HCT116 (cell line): Measurements from ENCODE around the gene LLGL2. TPM values are rescaled to one million over a fixed set of nuclear protein-coding genes. Genes with fewer than 3 reads are reported as not detected.

Source experiments
- ATAC-seq: fragments of 200-7000 bp; cut with Tn5 transposase; 2 replicates; pipeline ENCODE4 v1.9.1; 2020; ENCODE audit warnings: mild to moderate bottlenecking, moderate library complexity
- BruUV-seq: library from RNA; stranded (reverse); fragments of 400-500 nt; replicated peaks from 2 replicates; lab custom pipeline; 2021; lab: Mats Ljungman, UMichigan
- CTCF ChIA-PET: fragments of 300-600 bp; sonication (Branson Sonifier 250); formaldehyde crosslinking; loops from one replicate; lab custom pipeline; 2021; ENCODE audit warnings: antibody characterized with exemption; lab: Charles Lee
- POLR2A ChIA-PET: fragments of 300-600, 350-600 bp; sonication (Branson Sonifier 250); formaldehyde crosslinking; loops from one replicate; lab custom pipeline; 2021; ENCODE audit warnings: antibody characterized with exemption; lab: Charles Lee
- RAD21 ChIA-PET, 2 experiments: fragments of 300-600 bp; sonication (Branson Sonifier 250); formaldehyde crosslinking; loops; one replicate each; lab custom pipeline; 2023; ENCODE audit warnings: low total read pairs in 2 of 2; ENCODE audit not compliant: uncharacterized antibody in 2 of 2, unreplicated experiment in 2 of 2, low non-redundant PET in 1 of 2; lab: Charles Lee
- DNase-seq: peaks from one replicate; pipeline ENCODE4 v3.0.0-alpha.2; 2010; ENCODE audit warnings: low read depth, low spot score
- H2AFZ ChIP-seq: fragments of 200-600 bp; shearing (Covaris generic), sonication (generic); 2 replicates; pipeline ENCODE4 v1.6.1; 2017; ENCODE audit warnings: low read depth, mixed run types, mixed read lengths, antibody characterized with exemption, low read length; ENCODE audit not compliant: poor library complexity, severe bottlenecking
- H3K27ac ChIP-seq: 2 replicates; pipeline ENCODE4 v1.5.1; 2012; ENCODE audit warnings: low read depth, low read length
- H3K27me3 ChIP-seq: fragments of 200-600 bp; sonication (generic); 2 replicates; pipeline ENCODE4 v1.6.1; 2016; ENCODE audit warnings: mixed run types, low read length, mixed read lengths; ENCODE audit not compliant: insufficient read depth
- H3K36me3 ChIP-seq, 2 experiments: fragments of 200-500 bp in 1 of 2; fragments of 200-600 bp in 1 of 2; sonication (Bioruptor generic) in 1 of 2; sonication (generic) in 1 of 2; 2 replicates each; pipeline versions ENCODE4 v1.5.1 to v1.6.1; 2014 to 2016; ENCODE audit warnings: low read length in 2 of 2, inconsistent platforms in 1 of 2, mixed read lengths in 1 of 2, mixed run types in 1 of 2; ENCODE audit not compliant: insufficient read depth in 2 of 2, control insufficient read depth in 1 of 2
- H3K4me1 ChIP-seq, 2 experiments: fragments of 200-600 bp in 1 of 2; sonication (generic) in 1 of 2; 2 replicates each; pipeline versions ENCODE4 v1.5.1 to v1.6.1; 2012 to 2017; ENCODE audit warnings: low read length in 2 of 2, inconsistent platforms in 1 of 2, mild to moderate bottlenecking in 1 of 2, mixed read lengths in 1 of 2, mixed run types in 1 of 2, moderate library complexity in 1 of 2; ENCODE audit not compliant: insufficient read depth in 2 of 2, control insufficient read depth in 1 of 2
- H3K4me2 ChIP-seq: fragments of 200-600 bp; sonication (generic); 2 replicates; pipeline ENCODE4 v1.6.1; 2017; ENCODE audit warnings: mixed run types, low read length, mixed read lengths
- H3K4me3 ChIP-seq, 2 experiments: fragments of 200-600 bp in 1 of 2; sonication (generic) in 1 of 2; replicated peaks in 1 of 2; 2 replicates each; pipeline ENCODE4 v1.5.1; 2011 to 2016; ENCODE audit warnings: low read length in 2 of 2, control low read depth in 1 of 2, low read depth in 1 of 2, mild to moderate bottlenecking in 1 of 2, mixed read lengths in 1 of 2, mixed run types in 1 of 2
- H3K79me2 ChIP-seq: fragments of 200-600 bp; sonication (generic); 2 replicates; pipeline ENCODE4 v1.6.1; 2017; ENCODE audit warnings: mild to moderate bottlenecking, mixed run types, low read length, moderate library complexity, mixed read lengths; ENCODE audit not compliant: insufficient read depth
- H3K9ac ChIP-seq: fragments of 200-600 bp; sonication (generic); 2 replicates; pipeline ENCODE4 v1.6.1; 2016; ENCODE audit warnings: low read length, mixed read lengths
- H3K9me2 ChIP-seq: fragments of 200-600 bp; sonication (generic), shearing (Covaris generic); 2 replicates; pipeline ENCODE4 v1.6.1; 2017; ENCODE audit warnings: mixed run types, mild to moderate bottlenecking, moderate library complexity; ENCODE audit not compliant: insufficient read depth
- H3K9me3 ChIP-seq, 2 experiments: fragments of 200-500 bp in 1 of 2; fragments of 200-600 bp in 1 of 2; sonication (Bioruptor generic) in 1 of 2; sonication (generic) in 1 of 2; 2 replicates each; pipeline ENCODE4 v1.6.1; 2014 to 2017; ENCODE audit warnings: low read length in 2 of 2, mixed read lengths in 2 of 2, inconsistent platforms in 1 of 2, low read depth in 1 of 2, mild to moderate bottlenecking in 1 of 2, mixed run types in 1 of 2, moderate library complexity in 1 of 2; ENCODE audit not compliant: control insufficient read depth in 1 of 2, insufficient read depth in 1 of 2
- H4K20me1 ChIP-seq: fragments of 200-600 bp; sonication (generic), shearing (Covaris generic); 2 replicates; pipeline ENCODE4 v1.6.1; 2017; ENCODE audit warnings: mixed run types, mild to moderate bottlenecking, moderate library complexity; ENCODE audit not compliant: insufficient read depth
- ATF3 ChIP-seq: IDR thresholded peaks from 2 replicates; pipeline ENCODE4 v1.6.1; 2012
- CBX3 ChIP-seq: IDR thresholded peaks from 2 replicates; pipeline ENCODE4 v1.6.1; 2012; ENCODE audit warnings: low read depth
- CEBPB ChIP-seq: IDR thresholded peaks from 2 replicates; pipeline ENCODE4 v1.6.1; 2012; ENCODE audit warnings: low read depth
- CTCF ChIP-seq, 3 experiments: fragments of 200-600 bp in 1 of 3; sonication (generic) in 1 of 3; IDR thresholded peaks in 2 of 3; conservative IDR thresholded peaks in 1 of 3; 2 replicates each; pipeline ENCODE4 v1.5.1; 2012 to 2017; ENCODE audit warnings: low read depth in 2 of 3, low read length in 2 of 3, antibody characterized with exemption in 1 of 3, borderline replicate concordance in 1 of 3, control low read depth in 1 of 3, mild to moderate bottlenecking in 1 of 3, mixed read lengths in 1 of 3, mixed run types in 1 of 3, moderate library complexity in 1 of 3; ENCODE audit not compliant: insufficient read depth in 1 of 3
- EGR1 ChIP-seq: IDR thresholded peaks from 2 replicates; pipeline ENCODE4 v1.6.1; 2012; ENCODE audit warnings: low read depth
- ELF1 ChIP-seq: IDR thresholded peaks from 2 replicates; pipeline ENCODE4 v1.6.1; 2012; ENCODE audit warnings: low read depth, borderline replicate concordance
- EZH2phosphoT487 ChIP-seq: fragments of 200-600 bp; IDR thresholded peaks from 2 replicates; pipeline ENCODE4 v1.6.1; 2018; ENCODE audit warnings: antibody characterized with exemption, borderline replicate concordance
- FOSL1 ChIP-seq: IDR thresholded peaks from 2 replicates; pipeline ENCODE4 v1.6.1; 2012; ENCODE audit warnings: low read depth
- JUND ChIP-seq: IDR thresholded peaks from 2 replicates; pipeline ENCODE4 v1.6.1; 2012
- POLR2A ChIP-seq: IDR thresholded peaks from 2 replicates; pipeline ENCODE4 v1.7.0; 2011; ENCODE audit warnings: borderline replicate concordance; ENCODE audit not compliant: insufficient read depth, insufficient read length; ENCODE audit errors: extremely low read depth
- POLR2AphosphoS5 ChIP-seq: IDR thresholded peaks from 2 replicates; pipeline ENCODE4 v1.6.1; 2011; ENCODE audit warnings: mild to moderate bottlenecking, low read depth, low read length, moderate library complexity
- SIN3A ChIP-seq: IDR thresholded peaks from 2 replicates; pipeline ENCODE4 v1.6.1; 2012; ENCODE audit warnings: low read depth
- SP1 ChIP-seq: IDR thresholded peaks from 2 replicates; pipeline ENCODE4 v1.6.1; 2012; ENCODE audit warnings: low read depth
- SRF ChIP-seq: IDR thresholded peaks from 2 replicates; pipeline ENCODE4 v1.6.1; 2012; ENCODE audit warnings: low read depth
- TCF7L2 ChIP-seq: IDR thresholded peaks from 2 replicates; pipeline ENCODE4 v1.7.0; 2011; ENCODE audit warnings: borderline replicate concordance, inconsistent platforms; ENCODE audit not compliant: insufficient read depth, insufficient read length; ENCODE audit errors: extremely low read depth
- ZFX ChIP-seq: fragments of 450-650 bp; IDR thresholded peaks from 2 replicates; pipeline ENCODE4 v1.6.1; 2017
- ZNF274 ChIP-seq: fragments of 200-500 bp; sonication (Bioruptor generic); IDR thresholded peaks from 2 replicates; pipeline ENCODE4 v1.6.1; 2014; ENCODE audit warnings: mild to moderate bottlenecking, low read depth, low read length, inconsistent platforms
- intact Hi-C: fragments of 100-400 bp; cut with micrococcal nuclease; formaldehyde crosslinking; loops from 2 replicates; pipeline ENCODE4 v1.10.0; 2022
- total RNA-seq: library from RNA; stranded (reverse); gene quantifications from one replicate; pipeline ENCODE4 v1.2.1, GENCODE V29; 2021; ENCODE audit not compliant: unreplicated experiment
- TF ChIP-seq, protein P1 (sequence below): IDR thresholded peaks from 2 replicates; pipeline ENCODE4 v1.6.1; 2011; ENCODE audit warnings: mild to moderate bottlenecking, low read length, moderate library complexity; ENCODE audit not compliant: insufficient replicate concordance; ENCODE audit errors: extremely low read depth
- TF ChIP-seq, protein P2 (sequence below): IDR thresholded peaks from 2 replicates; pipeline ENCODE4 v1.6.1; 2012; ENCODE audit warnings: low read depth

LLGL2 gene
- total RNA-seq, 1 experiment from 2014 or later: 209 TPM

GRCh38 chr17:75502072-75502720 lies 23.3 kb upstream of the LLGL2 start:
- no peaks in the 10 kb centered on the region for H4K20me1 ChIP-seq
- DNase-seq (no peak), ATAC-seq (no peak)
- intact Hi-C loops: no loop called here
- no peak for TF ChIP-seq ZFX
- TF ChIP-seq POLR2A: no peak
- no peak for TF ChIP-seq ZNF274
- TF ChIP-seq SP1: no peak
- TF ChIP-seq, protein P1, sequence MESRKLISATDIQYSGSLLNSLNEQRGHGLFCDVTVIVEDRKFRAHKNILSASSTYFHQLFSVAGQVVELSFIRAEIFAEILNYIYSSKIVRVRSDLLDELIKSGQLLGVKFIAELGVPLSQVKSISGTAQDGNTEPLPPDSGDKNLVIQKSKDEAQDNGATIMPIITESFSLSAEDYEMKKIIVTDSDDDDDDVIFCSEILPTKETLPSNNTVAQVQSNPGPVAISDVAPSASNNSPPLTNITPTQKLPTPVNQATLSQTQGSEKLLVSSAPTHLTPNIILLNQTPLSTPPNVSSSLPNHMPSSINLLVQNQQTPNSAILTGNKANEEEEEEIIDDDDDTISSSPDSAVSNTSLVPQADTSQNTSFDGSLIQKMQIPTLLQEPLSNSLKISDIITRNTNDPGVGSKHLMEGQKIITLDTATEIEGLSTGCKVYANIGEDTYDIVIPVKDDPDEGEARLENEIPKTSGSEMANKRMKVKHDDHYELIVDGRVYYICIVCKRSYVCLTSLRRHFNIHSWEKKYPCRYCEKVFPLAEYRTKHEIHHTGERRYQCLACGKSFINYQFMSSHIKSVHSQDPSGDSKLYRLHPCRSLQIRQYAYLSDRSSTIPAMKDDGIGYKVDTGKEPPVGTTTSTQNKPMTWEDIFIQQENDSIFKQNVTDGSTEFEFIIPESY: no peak
- TF ChIP-seq CTCF (IDR thresholded peaks at IDR 0.05 in 2 of 3, conservative IDR thresholded peaks at IDR 0.05 in 1 of 3; ENCODE audit: borderline replicate concordance in 1 of 3, insufficient read depth in 1 of 3, low read depth in 2 of 3, low read length in 2 of 3): no peak
- TF ChIP-seq TCF7L2: no peak
- no peak for TF ChIP-seq CBX3
- no peak for TF ChIP-seq ATF3
- TF ChIP-seq POLR2AphosphoS5: no peak
- TF ChIP-seq FOSL1: no peak
- no peak for TF ChIP-seq SIN3A
- TF ChIP-seq EZH2phosphoT487: no peak
- TF ChIP-seq EGR1: no peak
- no peak for TF ChIP-seq ELF1
- no peak for TF ChIP-seq SRF
- no peak for TF ChIP-seq CEBPB
- TF ChIP-seq, protein P2, sequence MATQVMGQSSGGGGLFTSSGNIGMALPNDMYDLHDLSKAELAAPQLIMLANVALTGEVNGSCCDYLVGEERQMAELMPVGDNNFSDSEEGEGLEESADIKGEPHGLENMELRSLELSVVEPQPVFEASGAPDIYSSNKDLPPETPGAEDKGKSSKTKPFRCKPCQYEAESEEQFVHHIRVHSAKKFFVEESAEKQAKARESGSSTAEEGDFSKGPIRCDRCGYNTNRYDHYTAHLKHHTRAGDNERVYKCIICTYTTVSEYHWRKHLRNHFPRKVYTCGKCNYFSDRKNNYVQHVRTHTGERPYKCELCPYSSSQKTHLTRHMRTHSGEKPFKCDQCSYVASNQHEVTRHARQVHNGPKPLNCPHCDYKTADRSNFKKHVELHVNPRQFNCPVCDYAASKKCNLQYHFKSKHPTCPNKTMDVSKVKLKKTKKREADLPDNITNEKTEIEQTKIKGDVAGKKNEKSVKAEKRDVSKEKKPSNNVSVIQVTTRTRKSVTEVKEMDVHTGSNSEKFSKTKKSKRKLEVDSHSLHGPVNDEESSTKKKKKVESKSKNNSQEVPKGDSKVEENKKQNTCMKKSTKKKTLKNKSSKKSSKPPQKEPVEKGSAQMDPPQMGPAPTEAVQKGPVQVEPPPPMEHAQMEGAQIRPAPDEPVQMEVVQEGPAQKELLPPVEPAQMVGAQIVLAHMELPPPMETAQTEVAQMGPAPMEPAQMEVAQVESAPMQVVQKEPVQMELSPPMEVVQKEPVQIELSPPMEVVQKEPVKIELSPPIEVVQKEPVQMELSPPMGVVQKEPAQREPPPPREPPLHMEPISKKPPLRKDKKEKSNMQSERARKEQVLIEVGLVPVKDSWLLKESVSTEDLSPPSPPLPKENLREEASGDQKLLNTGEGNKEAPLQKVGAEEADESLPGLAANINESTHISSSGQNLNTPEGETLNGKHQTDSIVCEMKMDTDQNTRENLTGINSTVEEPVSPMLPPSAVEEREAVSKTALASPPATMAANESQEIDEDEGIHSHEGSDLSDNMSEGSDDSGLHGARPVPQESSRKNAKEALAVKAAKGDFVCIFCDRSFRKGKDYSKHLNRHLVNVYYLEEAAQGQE: no peak
- no peak for TF ChIP-seq JUND
- peaks cover 22% of the 10 kb centered on the region in 2 experiments; a peak in 3 of 4 replicates for H3K36me3 ChIP-seq
- no peaks in the 10 kb centered on the region for H3K79me2 ChIP-seq
- no peak overlapping the region for H3K4me3 ChIP-seq
- H3K4me2 ChIP-seq: no peak overlapping the region
- ChIA-PET POLR2A (no interaction called here), RAD21 (no interaction called here), CTCF (interaction anchor here (0.6 to 1.5 kb wide), 4 partner anchors 14 to 99 kb away, joined by 3 to 7 read pairs (median 4); partner anchors contain the start of gene TSEN54)
- no peaks in the 10 kb centered on the region for H3K4me1 ChIP-seq
- no TSS peak for BruUV-seq
- no peak overlapping the region; the same call in 1 of the 2 replicates for H3K27ac ChIP-seq
- H2AFZ ChIP-seq: no peak overlapping the region
- no peaks in the 10 kb centered on the region for H3K27me3 ChIP-seq
- H3K9me3 ChIP-seq: no peaks in the 10 kb centered on the region
- no peak overlapping the region for H3K9ac ChIP-seq
- H3K9me2 ChIP-seq: no peaks in the 10 kb centered on the region
